Common myeloid progenitor, CD34-positive (primary cell): ENCODE results near the gene CACNA1B.

Experiments used
- CTCF ChIA-PET: fragments of 350-600 bp; sonication (Branson Sonifier 250); formaldehyde crosslinking; loops from one replicate; lab custom pipeline; 2021; ENCODE audit warnings: antibody characterized with exemption; lab: Charles Lee
- POLR2A ChIA-PET: fragments of 350-600 bp; sonication (Branson Sonifier 250); formaldehyde crosslinking; loops from one replicate; lab custom pipeline; 2021; ENCODE audit warnings: antibody characterized with exemption; lab: Charles Lee
- DNase-seq, 3 donors: peaks; one replicate each; pipeline versions ENCODE4 v3.0.0 to v3.0.0-alpha.2; 2013
- H3K27ac ChIP-seq, 2 experiments: 1 replicate in 1 of 2; 2 replicates in 1 of 2; pipeline ENCODE4 v1.7.0; 2013; ENCODE audit warnings: inconsistent platforms in 2 of 2, low read length in 2 of 2, mild to moderate bottlenecking in 2 of 2, low read depth in 1 of 2, moderate library complexity in 1 of 2; ENCODE audit not compliant: severe bottlenecking in 2 of 2, insufficient read depth in 1 of 2, poor library complexity in 1 of 2
- H3K27me3 ChIP-seq, 5 experiments: replicated peaks in 2 of 5; 1 replicate in 3 of 5; 2 replicates in 2 of 5; pipeline versions ENCODE4 v1.6.1 to v1.7.0; 2013; ENCODE audit warnings: low read length in 4 of 5, mild to moderate bottlenecking in 2 of 5, moderate library complexity in 2 of 5, inconsistent platforms in 1 of 5; ENCODE audit not compliant: insufficient read depth in 5 of 5, control insufficient read depth in 4 of 5
- H3K36me3 ChIP-seq, 4 experiments: 1 replicate in 2 of 4; 2 replicates in 2 of 4; pipeline versions ENCODE4 v1.6.1 to v1.7.0; 2013; ENCODE audit warnings: low read length in 3 of 4, control low read depth in 1 of 4, mild to moderate bottlenecking in 1 of 4; ENCODE audit not compliant: control insufficient read depth in 4 of 4, insufficient read depth in 4 of 4
- H3K4me1 ChIP-seq, 4 experiments: 1 replicate in 3 of 4; 2 replicates in 1 of 4; pipeline versions ENCODE4 v1.6.1 to v1.7.1; 2013; ENCODE audit warnings: low read length in 3 of 4, mild to moderate bottlenecking in 3 of 4, control low read depth in 1 of 4, inconsistent platforms in 1 of 4, moderate library complexity in 1 of 4; ENCODE audit not compliant: control insufficient read depth in 4 of 4, insufficient read depth in 4 of 4; ENCODE audit errors: control extremely low read depth in 1 of 4
- H3K4me3 ChIP-seq, 7 experiments: 1 replicate in 4 of 7; 2 replicates in 3 of 7; pipeline versions ENCODE4 v1.5.1 to v1.7.0; 2013; ENCODE audit warnings: mild to moderate bottlenecking in 7 of 7, low read length in 6 of 7, moderate library complexity in 6 of 7, inconsistent platforms in 2 of 7, low read depth in 2 of 7, control low read depth in 1 of 7; ENCODE audit not compliant: insufficient read depth in 4 of 7, control insufficient read depth in 1 of 7; ENCODE audit errors: extremely low read depth in 1 of 7
- H3K9me3 ChIP-seq, 5 experiments: 1 replicate in 4 of 5; 2 replicates in 1 of 5; pipeline versions ENCODE4 v1.6.1 to v1.7.1; 2013; ENCODE audit warnings: low read length in 4 of 5, mild to moderate bottlenecking in 2 of 5, inconsistent platforms in 1 of 5, low read depth in 1 of 5, moderate library complexity in 1 of 5; ENCODE audit not compliant: control insufficient read depth in 4 of 5, insufficient read depth in 2 of 5; ENCODE audit errors: control extremely low read depth in 1 of 5
- WGBS: methylation state at CpG from one replicate; pipeline ENCODE4 v1.1.5; 2013; ENCODE audit not compliant: insufficient coverage; 5-methylcytosine and 5-hydroxymethylcytosine counted together

Gene CACNA1B

DNA sequence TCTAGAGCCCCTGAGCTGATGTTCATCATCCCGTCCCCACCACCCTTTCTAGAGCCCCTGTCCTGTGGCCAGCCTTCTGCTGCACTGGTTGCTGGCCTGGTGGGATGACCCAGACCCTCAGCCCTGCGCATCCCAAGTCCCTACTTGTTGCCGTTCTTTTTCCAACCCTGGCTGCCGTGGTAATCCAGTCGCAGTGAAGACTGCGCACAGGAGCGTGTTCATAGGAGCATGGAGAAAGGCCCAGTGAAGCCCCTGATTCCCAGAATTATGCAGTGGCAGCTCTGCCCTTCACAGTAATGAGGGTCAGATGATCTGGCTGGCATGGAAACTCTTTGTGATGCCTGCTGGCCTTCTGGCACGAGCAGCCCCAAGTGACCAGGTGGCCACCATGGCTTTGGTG is 183.3 kb downstream of the CACNA1B start:
- DNase-seq: no peak

GRCh38 chr9:138061631-138062030 is 184.0 kb downstream of the CACNA1B start:
- ChIA-PET CTCF (no interaction called here), POLR2A (no interaction called here)
- Histone ChIP-seq H3K27ac (no peak overlapping the region), H3K4me3 (no peak overlapping the region), H3K9me3 (no peaks in the 10 kb centered on the region), H3K27me3 (peaks cover 0 to 20% (median 3%) of the 10 kb centered on the region in 5 experiments), H3K4me1 (no peaks in the 10 kb centered on the region), H3K36me3 (no peaks in the 10 kb centered on the region)
- DNase-seq: no peak
- 93% methylated on average over 6 of the region's 6 CpGs for WGBS

More for the DNA sequence above, 183.3 kb downstream of the CACNA1B start:
- 100% methylated on average over 7 of the region's 8 CpGs for WGBS
- Histone ChIP-seq H3K36me3 (no peaks in the 10 kb centered on the region), H3K27ac (no peak overlapping the region), H3K4me1 (no peaks in the 10 kb centered on the region), H3K27me3 (peaks cover 0 to 14% (median 1%) of the 10 kb centered on the region in 5 experiments), H3K9me3 (no peaks in the 10 kb centered on the region), H3K4me3 (no peak overlapping the region)
- ChIA-PET CTCF (no interaction called here), POLR2A (no interaction called here)

DNA sequence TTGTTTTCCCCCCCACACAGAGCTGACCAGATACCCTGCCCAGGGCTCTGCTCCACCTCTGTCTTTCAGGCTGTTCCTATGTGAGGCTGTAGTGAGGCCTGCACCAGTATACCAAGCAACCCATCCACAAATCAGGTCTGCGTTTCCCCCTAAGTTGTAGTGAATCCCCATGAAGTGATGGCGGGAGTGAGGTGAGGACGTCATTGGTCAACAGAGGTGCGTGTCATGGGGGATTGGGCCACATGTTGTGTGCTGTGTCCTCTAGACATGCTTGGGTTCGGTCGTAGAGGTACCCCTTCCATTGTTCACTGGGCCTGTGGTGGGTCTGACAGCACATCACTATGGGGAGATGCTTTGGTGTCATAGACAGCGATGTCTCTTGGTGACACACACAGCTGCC is 184.6 kb downstream of the CACNA1B start:
- peaks cover 0 to 20% (median 3%) of the 10 kb centered on the region in 5 experiments for H3K27me3 ChIP-seq
- no peaks in the 10 kb centered on the region for H3K9me3 ChIP-seq
- CTCF ChIA-PET: no interaction called here
- H3K4me1 ChIP-seq: no peaks in the 10 kb centered on the region
- POLR2A ChIA-PET: no interaction called here
- no peak overlapping the region for H3K27ac ChIP-seq
- 96% methylated on average over 7 of the region's 7 CpGs for WGBS
- DNase-seq: no peak
- no peaks in the 10 kb centered on the region for H3K36me3 ChIP-seq
- H3K4me3 ChIP-seq: no peak overlapping the region

GRCh38 chr9:138063033-138063432 is 185.5 kb downstream of the CACNA1B start:
- no peak overlapping the region for H3K4me3 ChIP-seq
- H3K27ac ChIP-seq: no peak overlapping the region
- no peaks in the 10 kb centered on the region for H3K9me3 ChIP-seq
- H3K36me3 ChIP-seq: no peaks in the 10 kb centered on the region
- H3K27me3 ChIP-seq: peaks cover 0 to 28% (median 3%) of the 10 kb centered on the region in 5 experiments
- no peaks in the 10 kb centered on the region for H3K4me1 ChIP-seq
- DNase-seq: no peak
- ChIA-PET CTCF (no interaction called here), POLR2A (no interaction called here)
- WGBS: 94% methylated on average over 6 of the region's 6 CpGs

- peaks cover 0 to 36% (median 4%) of the 10 kb centered on the region in 5 experiments for H3K27me3 ChIP-seq
- CTCF ChIA-PET: no interaction called here
- H3K9me3 ChIP-seq: no peaks in the 10 kb centered on the region
- POLR2A ChIA-PET: no interaction called here
- no peaks in the 10 kb centered on the region for H3K36me3 ChIP-seq
- H3K4me1 ChIP-seq: no peaks in the 10 kb centered on the region
- WGBS: 93% methylated on average over 6 of the region's 9 CpGs
- no peak overlapping the region for H3K4me3 ChIP-seq
- DNase-seq: no peak
- no peak overlapping the region for H3K27ac ChIP-seq
Measured at GRCh38 chr9:138063785-138064184, 186.2 kb downstream of the CACNA1B start.

- POLR2A ChIA-PET: no interaction called here
- WGBS: 89% methylated on average over 7 of the region's 7 CpGs
- DNase-seq: no peak
- Histone ChIP-seq H3K27ac (no peak overlapping the region), H3K4me3 (no peak overlapping the region), H3K9me3 (no peaks in the 10 kb centered on the region), H3K36me3 (no peaks in the 10 kb centered on the region), H3K27me3 (peaks cover 0 to 39% (median 4%) of the 10 kb centered on the region in 5 experiments), H3K4me1 (no peaks in the 10 kb centered on the region)
- CTCF ChIA-PET: no interaction called here
Measured at GRCh38 chr9:138064547-138064946, 187.0 kb downstream of the CACNA1B start.

DNA sequence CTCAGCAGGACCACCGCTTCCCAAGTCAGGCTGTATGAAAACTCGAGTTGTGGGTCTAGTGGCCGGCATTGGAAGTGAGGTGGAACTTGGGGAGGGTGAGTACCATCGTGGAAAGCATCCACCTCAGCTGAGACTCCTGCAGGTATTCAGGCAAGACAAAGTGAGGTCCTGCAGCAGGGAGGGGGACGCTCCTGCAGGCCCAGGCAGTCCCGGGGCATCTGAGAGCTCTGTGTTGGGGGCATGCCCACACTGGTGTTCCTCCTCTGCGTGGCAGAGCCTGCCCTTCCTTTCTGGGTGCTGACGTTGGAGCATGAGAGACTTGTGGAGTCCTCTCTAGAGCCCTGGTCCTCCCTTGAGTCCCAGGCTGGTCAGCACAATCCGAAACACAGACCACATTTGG is 187.7 kb downstream of the CACNA1B start:
- Histone ChIP-seq H3K27ac (no peak overlapping the region), H3K27me3 (peaks cover 0 to 44% (median 4%) of the 10 kb centered on the region in 5 experiments), H3K9me3 (no peaks in the 10 kb centered on the region), H3K4me1 (no peaks in the 10 kb centered on the region), H3K4me3 (no peak overlapping the region), H3K36me3 (no peaks in the 10 kb centered on the region)
- 89% methylated on average over 8 of the region's 9 CpGs for whole genome bisulfite sequencing
- no peak for DNase-seq
- ChIA-PET CTCF (no interaction called here), POLR2A (no interaction called here)
